GM12878 (cell line): Measurements from ENCODE around the gene SP6. TPM values are rescaled to one million over a fixed set of nuclear protein-coding genes. Genes with fewer than 3 reads are reported as not detected.

ENCODE experiments used
- ATAC-seq: fragments of 200-7000 bp; cut with Tn5 transposase; 3 replicates; pipeline ENCODE4 v1.9.1; 2020; ENCODE audit warnings: mild to moderate bottlenecking, moderate library complexity
- BruUV-seq: library from RNA; stranded (reverse); fragments of 400-500 nt; replicated peaks from 2 replicates; lab custom pipeline; 2021; lab: Mats Ljungman, UMichigan
- CTCF ChIA-PET: fragments of 300-600 bp; sonication (Branson Sonifier 250); formaldehyde crosslinking; extraction: SDS; loops from one replicate; lab custom pipeline; 2021; ENCODE audit warnings: inconsistent platforms; lab: Yijun Ruan, JAX
- POLR2A ChIA-PET: fragments of 350-600 bp; formaldehyde crosslinking; extraction: SDS; loops from one replicate; lab custom pipeline; 2021; ENCODE audit warnings: inconsistent platforms; lab: Charles Lee
- RAD21 ChIA-PET: fragments of 300-600 bp; sonication (Branson Sonifier 250); formaldehyde crosslinking; loops from one replicate; lab custom pipeline; 2023; ENCODE audit warnings: antibody characterized with exemption; ENCODE audit not compliant: unreplicated experiment; lab: Charles Lee
- SMC1A ChIA-PET: fragments of 300-600 bp; sonication (Branson Sonifier 250); formaldehyde crosslinking; loops from one replicate; lab custom pipeline; 2023; ENCODE audit not compliant: unreplicated experiment, uncharacterized antibody; lab: Charles Lee
- DNase-seq: peaks from one replicate; pipeline ENCODE4 v3.0.0-alpha.2; 2011; ENCODE audit warnings: low read depth, low spot score
- FAIRE-seq: peaks from 3 replicates; lab custom pipeline; 2011; peaks lifted over from hg19 to GRCh38; lab: Jason Lieb, UNC
- H2AFZ ChIP-seq: 2 replicates; pipeline ENCODE4 v1.6.0; 2011; ENCODE audit warnings: low read depth, low read length, control low read depth; ENCODE audit not compliant: control insufficient read depth
- H3K27ac ChIP-seq: 2 replicates; pipeline ENCODE4 v1.5.1; 2011; ENCODE audit warnings: control low read depth; ENCODE audit not compliant: control insufficient read depth, insufficient read depth
- H3K27me3 ChIP-seq, 2 experiments: replicated peaks in 1 of 2; 2 replicates each; pipeline versions ENCODE4 v1.6.0 to v1.6.1; 2011; ENCODE audit warnings: low read length in 1 of 2; ENCODE audit not compliant: control insufficient read depth in 2 of 2, insufficient read depth in 2 of 2
- H3K36me3 ChIP-seq, 2 experiments: 2 replicates each; pipeline ENCODE4 v1.5.1; 2011; ENCODE audit warnings: low read length in 1 of 2; ENCODE audit not compliant: control insufficient read depth in 2 of 2, insufficient read depth in 2 of 2
- H3K4me1 ChIP-seq: 2 replicates; pipeline ENCODE4 v1.6.1; 2011; ENCODE audit warnings: mild to moderate bottlenecking, low read length, moderate library complexity, mixed read lengths; ENCODE audit not compliant: control insufficient read depth, insufficient read depth
- H3K4me2 ChIP-seq: 2 replicates; pipeline ENCODE4 v1.6.0; 2011; ENCODE audit warnings: control low read depth; ENCODE audit not compliant: control insufficient read depth, insufficient read depth
- H3K4me3 ChIP-seq: fragments of 200-600 bp; sonication (generic); 2 replicates; pipeline ENCODE4 v1.5.1; 2016
- H3K79me2 ChIP-seq: 2 replicates; pipeline ENCODE4 v1.6.0; 2011; ENCODE audit warnings: low read length; ENCODE audit not compliant: control insufficient read depth, insufficient read depth
- H3K9ac ChIP-seq: 2 replicates; pipeline ENCODE4 v1.8.0; 2011; ENCODE audit warnings: low read length, control low read depth, mixed read lengths; ENCODE audit not compliant: control insufficient read depth, insufficient read depth
- H3K9me3 ChIP-seq: replicated peaks from 3 replicates; pipeline ENCODE4 v1.5.1; 2011; ENCODE audit warnings: mild to moderate bottlenecking, low read length; ENCODE audit not compliant: control insufficient read depth, insufficient read depth
- H4K20me1 ChIP-seq: 2 replicates; pipeline ENCODE4 v1.6.0; 2011; ENCODE audit not compliant: control insufficient read depth, insufficient read depth
- CHD4 ChIP-seq: fragments of 200-600 bp; sonication (generic); IDR thresholded peaks from 2 replicates; pipeline ENCODE4 v1.6.1; 2016; ENCODE audit warnings: mild to moderate bottlenecking
- HDAC2 ChIP-seq: fragments of 200-600 bp; sonication (generic); IDR thresholded peaks from 2 replicates; pipeline ENCODE4 v1.6.1; 2017
- LARP7 ChIP-seq: fragments of 450-650 bp; IDR thresholded peaks from 2 replicates; pipeline ENCODE4 v1.6.1; 2017; ENCODE audit warnings: mild to moderate bottlenecking
- RAD21 ChIP-seq: IDR thresholded peaks from 2 replicates; pipeline ENCODE4 v1.6.1; 2011; ENCODE audit warnings: mild to moderate bottlenecking, low read depth, low read length, moderate library complexity; ENCODE audit not compliant: insufficient read depth
- SMC3 ChIP-seq: IDR thresholded peaks from 2 replicates; pipeline ENCODE4 v1.6.1; 2011; ENCODE audit warnings: low read length, improper control_type of control experiment, borderline replicate concordance
- SRF ChIP-seq, 2 experiments: IDR thresholded peaks; 2 replicates each; pipeline ENCODE4 v1.6.1; 2011; ENCODE audit warnings: low read depth in 2 of 2, low read length in 2 of 2, mild to moderate bottlenecking in 1 of 2, moderate library complexity in 1 of 2
- STAT3 ChIP-seq: IDR thresholded peaks from 2 replicates; pipeline ENCODE4 v1.6.1; 2011; ENCODE audit warnings: low read depth, low read length, improper control_type of control experiment
- TCF12 ChIP-seq: IDR thresholded peaks from 2 replicates; pipeline ENCODE4 v1.6.1; 2011; ENCODE audit warnings: low read depth, mild to moderate bottlenecking, low read length
- TCF3 ChIP-seq: IDR thresholded peaks from 2 replicates; pipeline ENCODE4 v1.6.1; 2012; ENCODE audit warnings: low read depth, mild to moderate bottlenecking, low read length, borderline replicate concordance; ENCODE audit not compliant: insufficient read depth
- TCF7 ChIP-seq: IDR thresholded peaks from 2 replicates; pipeline ENCODE4 v1.6.1; 2014; ENCODE audit warnings: antibody characterized with exemption, borderline replicate concordance
- WRNIP1 ChIP-seq: IDR thresholded peaks from 2 replicates; pipeline ENCODE4 v1.6.1; 2011; ENCODE audit warnings: low read depth, low read length, improper control_type of control experiment, borderline replicate concordance
- WGBS: methylation state at CpG from one replicate; pipeline ENCODE4 v1.1.6; 2016; ENCODE audit warnings: low lambda C conversion rate; ENCODE audit not compliant: insufficient replicate concordance, insufficient coverage; ENCODE audit errors: missing lambda C conversion rate; 5-methylcytosine and 5-hydroxymethylcytosine counted together
- in situ Hi-C: fragments of 300-500 bp; cut with MboI; formaldehyde crosslinking; loops from 9 replicates; pipeline ENCODE4 v1.14.3; 2018; ENCODE audit warnings: mixed read lengths
- intact Hi-C: fragments of 100-400 bp; cut with micrococcal nuclease; formaldehyde crosslinking; loops from one replicate; pipeline ENCODE4 v1.14.2; 2022; ENCODE audit not compliant: unreplicated experiment
- polyA plus RNA-seq, 11 experiments: library from polyadenylated mRNA; depleted of rRNA in 4 of 11; unstranded in 6 of 11; stranded (reverse) in 5 of 11; fragments of >200 nt; fragmentation: Nextera tagmentation in 4 of 11; fragmentation: Illumina TruSeq in 1 of 11; extraction: Ambion mirVana in 4 of 11; extraction: Trizol in 1 of 11; gene quantifications; 1 replicate in 1 of 11; 2 replicates in 10 of 11; pipeline versions ENCODE4 v1.2.1 to v1.2.3, GENCODE V29; 2011 to 2016; ENCODE audit warnings: inconsistent platforms in 2 of 11, missing spikeins in 2 of 11, low read depth in 1 of 11
- total RNA-seq, 4 experiments: library from RNA; depleted of rRNA in 3 of 4; stranded (reverse); fragments of >200 nt in 3 of 4; fragmentation: Illumina TruSeq in 1 of 4; extraction: Trizol in 1 of 4; gene quantifications; 2 replicates each; pipeline versions ENCODE4 v1.2.1 to v1.2.3, GENCODE V29; 2013 to 2021
- TF ChIP-seq, protein P1 (sequence below): fragments of 450-650 bp; IDR thresholded peaks from 2 replicates; pipeline ENCODE4 v1.6.1; 2016; ENCODE audit warnings: mild to moderate bottlenecking
- TF ChIP-seq, protein P2 (sequence below): IDR thresholded peaks from 2 replicates; pipeline ENCODE4 v1.6.1; 2011; ENCODE audit warnings: mild to moderate bottlenecking, low read depth, low read length, moderate library complexity; ENCODE audit not compliant: insufficient replicate concordance
- TF ChIP-seq, protein P3 (sequence below), 3 experiments: IDR thresholded peaks in 2 of 3; conservative IDR thresholded peaks in 1 of 3; 2 replicates each; pipeline ENCODE4 v1.5.1; 2011; ENCODE audit warnings: low read depth in 3 of 3, low read length in 3 of 3, mild to moderate bottlenecking in 3 of 3, control low read depth in 2 of 3, moderate library complexity in 2 of 3, inconsistent platforms in 1 of 3, mixed read lengths in 1 of 3; ENCODE audit not compliant: control insufficient read depth in 2 of 3, insufficient read depth in 1 of 3; ENCODE audit errors: extremely low read depth in 1 of 3

Gene SP6
- total and polyA plus RNA-seq, 10 of the 15 experiments (the other 5 are each of a cell fraction or from before 2014, with no cell fraction given): 0.05 to 0.15 (median 0.06) TPM; not detected in 7

DNA sequence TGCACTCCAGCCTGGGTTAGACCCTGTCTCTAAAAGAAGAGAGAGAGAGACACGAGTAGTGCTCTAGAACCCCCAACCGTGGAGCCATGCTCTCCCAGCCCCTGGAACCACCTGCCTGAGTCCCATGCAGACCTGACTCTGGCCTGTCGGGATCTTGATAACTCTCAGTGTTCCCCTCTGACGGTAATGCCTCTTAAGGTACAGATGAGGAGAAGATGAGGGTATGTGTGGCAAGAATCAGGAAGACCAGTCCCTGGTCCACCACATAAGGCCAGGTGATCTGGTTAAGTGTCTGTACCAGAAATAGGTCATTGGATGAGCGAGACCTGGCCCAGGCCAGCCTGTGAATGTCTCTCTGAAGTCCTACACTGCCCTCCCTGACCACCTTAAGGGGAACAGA is 47.8 kb downstream of the SP6 start (continued):
- TF ChIP-seq HDAC2 (no peak), STAT3 (no peak)
- TF ChIP-seq, all 136 proteins: peak for 0

DNA sequence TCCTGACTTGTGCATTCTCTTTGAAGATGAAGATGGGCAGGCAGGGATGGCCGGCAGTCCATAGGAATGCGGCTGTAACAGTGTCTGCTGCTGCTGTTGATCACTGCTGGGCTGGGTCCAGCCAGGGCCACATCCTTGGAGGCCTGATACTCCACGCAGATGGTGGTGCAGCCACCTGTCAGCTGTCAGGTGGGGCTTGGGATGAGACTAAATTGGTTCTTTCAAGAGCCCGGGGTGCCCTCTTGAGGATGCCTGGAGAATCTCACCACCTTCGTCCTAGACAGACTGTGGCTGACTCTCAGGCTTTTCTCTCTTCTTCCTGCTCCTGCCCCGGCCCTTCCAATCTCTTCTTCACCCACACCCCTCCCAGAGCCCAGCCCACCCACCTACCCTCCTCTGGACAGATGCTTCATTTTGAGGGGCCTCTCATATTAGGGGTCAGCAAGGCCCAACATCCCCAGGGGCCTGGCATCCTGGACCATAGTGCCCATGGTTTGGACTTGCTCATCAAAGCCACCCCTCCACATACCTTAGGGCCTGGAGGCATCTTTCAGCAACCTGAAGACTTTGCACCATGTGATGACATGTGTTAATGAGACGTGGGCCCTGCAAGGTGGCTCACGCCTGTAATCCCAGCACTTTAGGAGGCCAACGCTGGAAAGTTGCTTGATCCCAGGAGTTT is 48.5 kb downstream of the SP6 start:
- H3K79me2 ChIP-seq: no peaks in the 10 kb centered on the region
- no peaks in the 10 kb centered on the region for H3K9me3 ChIP-seq
- no peak overlapping the region for H2AFZ ChIP-seq
- ChIA-PET POLR2A (no interaction called here), SMC1A (interaction anchor here (1.2 to 1.9 kb wide), 3 partner anchors 137 to 150 kb away, joined by 3 to 8 read pairs (median 4); no protein-coding TSS in a partner anchor), CTCF (interaction anchor here (0.6 to 2.1 kb wide), 16 partner anchors 12 to 216 kb away, joined by 3 to 17 read pairs (median 3); partner anchors contain the start of gene KPNB1)
- H3K36me3 ChIP-seq: no peaks in the 10 kb centered on the region; a peak in 1 of 4 replicates
- H3K4me3 ChIP-seq: no peak overlapping the region
- peak; percentile 99 for FAIRE-seq
- WGBS: 11% methylated on average over 9 of the region's 9 CpGs
- no peaks in the 10 kb centered on the region for H4K20me1 ChIP-seq
- H3K4me2 ChIP-seq: no peak overlapping the region
- DNase-seq: no peak
- H3K27me3 ChIP-seq: no peaks in the 10 kb centered on the region
- no peak overlapping the region for H3K27ac ChIP-seq
- ATAC-seq: peak; percentile 98
- H3K9ac ChIP-seq: no peak overlapping the region
- in situ Hi-C loops: loop anchor here (10.0 kb wide), 1 partner anchor 108 kb away; the partner anchor contains the start of gene TBKBP1
- no peaks in the 10 kb centered on the region for H3K4me1 ChIP-seq
- peak; percentile 60; the same call in 1 of the 2 replicates for TF ChIP-seq SMC3
- TF ChIP-seq, protein P1, sequence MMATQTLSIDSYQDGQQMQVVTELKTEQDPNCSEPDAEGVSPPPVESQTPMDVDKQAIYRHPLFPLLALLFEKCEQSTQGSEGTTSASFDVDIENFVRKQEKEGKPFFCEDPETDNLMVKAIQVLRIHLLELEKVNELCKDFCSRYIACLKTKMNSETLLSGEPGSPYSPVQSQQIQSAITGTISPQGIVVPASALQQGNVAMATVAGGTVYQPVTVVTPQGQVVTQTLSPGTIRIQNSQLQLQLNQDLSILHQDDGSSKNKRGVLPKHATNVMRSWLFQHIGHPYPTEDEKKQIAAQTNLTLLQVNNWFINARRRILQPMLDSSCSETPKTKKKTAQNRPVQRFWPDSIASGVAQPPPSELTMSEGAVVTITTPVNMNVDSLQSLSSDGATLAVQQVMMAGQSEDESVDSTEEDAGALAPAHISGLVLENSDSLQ: peak; percentile 68
- TF ChIP-seq RAD21: peak; percentile 74
- TF ChIP-seq CHD4: no peak
- TF ChIP-seq WRNIP1: no peak
- TF ChIP-seq, protein P2, sequence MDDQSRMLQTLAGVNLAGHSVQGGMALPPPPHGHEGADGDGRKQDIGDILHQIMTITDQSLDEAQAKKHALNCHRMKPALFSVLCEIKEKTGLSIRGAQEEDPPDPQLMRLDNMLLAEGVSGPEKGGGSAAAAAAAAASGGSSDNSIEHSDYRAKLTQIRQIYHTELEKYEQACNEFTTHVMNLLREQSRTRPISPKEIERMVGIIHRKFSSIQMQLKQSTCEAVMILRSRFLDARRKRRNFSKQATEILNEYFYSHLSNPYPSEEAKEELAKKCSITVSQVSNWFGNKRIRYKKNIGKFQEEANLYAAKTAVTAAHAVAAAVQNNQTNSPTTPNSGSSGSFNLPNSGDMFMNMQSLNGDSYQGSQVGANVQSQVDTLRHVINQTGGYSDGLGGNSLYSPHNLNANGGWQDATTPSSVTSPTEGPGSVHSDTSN: peak; percentile 18
- 0 out of 2 replicates have a peak, but pooled peaks have one; percentile 38 for TF ChIP-seq TCF3
- TF ChIP-seq TCF12: peak; percentile 64
- TF ChIP-seq SRF (IDR thresholded peaks at IDR 0.05; ENCODE audit: low read depth in 2 of 2, low read length in 2 of 2): 0 out of 4 replicates have a peak, but pooled peaks of 1 of the 2 experiments have one; percentile 1
- TF ChIP-seq, protein P3, sequence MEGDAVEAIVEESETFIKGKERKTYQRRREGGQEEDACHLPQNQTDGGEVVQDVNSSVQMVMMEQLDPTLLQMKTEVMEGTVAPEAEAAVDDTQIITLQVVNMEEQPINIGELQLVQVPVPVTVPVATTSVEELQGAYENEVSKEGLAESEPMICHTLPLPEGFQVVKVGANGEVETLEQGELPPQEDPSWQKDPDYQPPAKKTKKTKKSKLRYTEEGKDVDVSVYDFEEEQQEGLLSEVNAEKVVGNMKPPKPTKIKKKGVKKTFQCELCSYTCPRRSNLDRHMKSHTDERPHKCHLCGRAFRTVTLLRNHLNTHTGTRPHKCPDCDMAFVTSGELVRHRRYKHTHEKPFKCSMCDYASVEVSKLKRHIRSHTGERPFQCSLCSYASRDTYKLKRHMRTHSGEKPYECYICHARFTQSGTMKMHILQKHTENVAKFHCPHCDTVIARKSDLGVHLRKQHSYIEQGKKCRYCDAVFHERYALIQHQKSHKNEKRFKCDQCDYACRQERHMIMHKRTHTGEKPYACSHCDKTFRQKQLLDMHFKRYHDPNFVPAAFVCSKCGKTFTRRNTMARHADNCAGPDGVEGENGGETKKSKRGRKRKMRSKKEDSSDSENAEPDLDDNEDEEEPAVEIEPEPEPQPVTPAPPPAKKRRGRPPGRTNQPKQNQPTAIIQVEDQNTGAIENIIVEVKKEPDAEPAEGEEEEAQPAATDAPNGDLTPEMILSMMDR (IDR thresholded peaks at IDR 0.05 in 2 of 3, conservative IDR thresholded peaks at IDR 0.05 in 1 of 3; ENCODE audit: control insufficient read depth in 2 of 3, extremely low read depth in 1 of 3, insufficient read depth in 1 of 3, low read depth in 3 of 3, low read length in 3 of 3): peak; percentile 69 to 83 (median 77)
- TF ChIP-seq LARP7: 0 out of 2 replicates have a peak, but pooled peaks have one; percentile 19
- no peak for TF ChIP-seq TCF7
- TF ChIP-seq, all 136 proteins: peak for 9
- intact Hi-C loops: loop anchor here (1.0 to 2.0 kb wide), 3 partner anchors 26 to 138 kb away; no protein-coding TSS in a partner anchor
- BruUV-seq: no TSS peak
- RAD21 ChIA-PET: interaction anchor here (1.0 to 2.1 kb wide), 3 partner anchors 59 to 139 kb away, joined by 3 to 8 read pairs (median 8); no protein-coding TSS in a partner anchor
